ENCODE measurements around the gene KLF6. TPM values are rescaled to one million over a fixed set of nuclear protein-coding genes. Genes with fewer than 3 reads are reported as not detected.

Gene KLF6
- total and polyA plus RNA-seq, 2 donors (not counting 3 experiments of a cell fraction or from before 2014, with no cell fraction given): 183 to 307 TPM

DNA sequence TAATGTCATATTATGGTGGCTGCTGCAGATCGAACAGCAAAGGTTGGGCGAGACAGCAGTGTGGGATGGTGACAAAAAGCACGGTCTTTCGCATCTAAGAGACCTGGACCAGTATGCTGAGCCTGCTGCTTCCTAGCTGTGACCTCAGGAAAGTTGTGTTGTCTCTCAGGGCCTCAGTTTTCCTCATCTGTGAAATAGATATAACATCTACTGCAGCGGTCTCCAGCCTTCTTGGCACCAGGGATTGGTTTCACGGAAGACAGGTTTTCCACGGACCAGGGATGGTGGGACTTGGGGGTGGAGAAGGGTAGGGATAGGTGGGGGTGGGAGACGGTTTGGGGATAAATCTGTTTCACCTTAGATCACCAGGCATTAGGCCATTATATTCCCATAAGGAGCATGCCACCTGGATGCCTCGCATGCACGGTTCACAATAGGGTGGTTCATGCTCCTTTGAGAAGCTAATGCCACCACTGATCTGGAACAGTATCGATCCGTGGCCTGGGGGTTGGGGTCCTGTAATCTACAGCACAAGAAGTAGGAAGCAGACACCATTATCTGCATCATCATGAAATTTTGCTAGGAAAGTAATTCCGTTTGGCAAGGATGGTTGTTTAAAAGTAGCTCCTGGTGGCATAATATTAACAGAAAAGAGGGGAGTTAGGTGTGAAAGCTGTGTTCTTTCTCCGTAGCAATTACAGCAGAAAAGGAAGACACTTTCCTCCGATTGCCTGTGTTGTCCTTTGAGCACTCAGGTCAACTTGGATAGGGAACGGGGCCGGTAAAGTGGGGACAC lies 10.8 kb downstream of the KLF6 start:
- H3K9ac ChIP-seq (replicated peaks; ENCODE audit: extremely low read depth, insufficient read depth, low read length): no peak overlapping the region
- dilution Hi-C loops (cut with MboI; ENCODE audit: extremely low pct_ligation_motif_present, low sequenced_read_pairs): no loop called here
- BruUV-seq (replicated peaks): no TSS peak
- no peaks in the 10 kb centered on the region for H3K27me3 ChIP-seq (ENCODE audit: control insufficient read depth in 2 of 2, insufficient read depth in 2 of 2, low read length in 2 of 2)
- FAIRE-seq (no peak), DNase-seq (ENCODE audit: low read depth, low spot score) (peak; percentile 83)
- H4K20me1 ChIP-seq (replicated peaks; ENCODE audit: control insufficient read depth, extremely low read depth, insufficient read depth, low read length): no peaks in the 10 kb centered on the region
- no peak overlapping the region for H2AFZ ChIP-seq (ENCODE audit: low read depth, low read length)
- peaks cover 16% of the 10 kb centered on the region for H3K79me2 ChIP-seq (ENCODE audit: control insufficient read depth, insufficient read depth, low read length)
- no peak overlapping the region for H3K4me3 ChIP-seq (replicated peaks in 1 of 3; ENCODE audit: insufficient read depth in 1 of 3, low read depth in 1 of 3, low read length in 3 of 3)
- H3K27ac ChIP-seq (ENCODE audit: insufficient read depth, low read depth, low read length): no peak overlapping the region
- POLR2A ChIA-PET: interaction anchor here (0.7 to 1.8 kb wide), 7 partner anchors 11 to 993 kb away, joined by 3 to 7 read pairs (median 4); partner anchors contain the start of gene KLF6
- intact Hi-C loops (cut with micrococcal nuclease): loop anchor here (1.0 kb wide), 3 partner anchors 19 to 577 kb away; no protein-coding TSS in a partner anchor
- no peaks in the 10 kb centered on the region for H3K9me1 ChIP-seq (replicated peaks; ENCODE audit: control insufficient read depth, extremely low read depth, insufficient read depth, low read length)
- H3K4me2 ChIP-seq (ENCODE audit: insufficient read depth, low read length): no peak overlapping the region
- H3K36me3 ChIP-seq (ENCODE audit: control insufficient read depth in 2 of 2, extremely low read depth in 1 of 2, insufficient read depth in 2 of 2, low read length in 2 of 2): peaks cover 7 to 20% of the 10 kb centered on the region in 2 experiments
- no peaks in the 10 kb centered on the region for H3K9me3 ChIP-seq (replicated peaks; ENCODE audit: control insufficient read depth, insufficient read depth, low read length)
- CTCF ChIA-PET: interaction anchor here (0.9 to 2.9 kb wide), 7 partner anchors 10 to 883 kb away, joined by 3 to 18 read pairs (median 6); no protein-coding TSS in a partner anchor
- H3K4me1 ChIP-seq (ENCODE audit: control insufficient read depth, extremely low read depth, insufficient read depth, low read length): peaks cover 34% of the 10 kb centered on the region
- TF ChIP-seq GATA2 (IDR thresholded peaks at IDR 0.05; ENCODE audit: insufficient read depth, insufficient read length, low read depth, low read length) (no peak), JUN (IDR thresholded peaks at IDR 0.05; ENCODE audit: borderline replicate concordance, insufficient read depth, insufficient read length, low read depth) (no peak), POLR2A (IDR thresholded peaks at IDR 0.05; ENCODE audit: low read depth, low read length) (peak; percentile 18), FOS (IDR thresholded peaks at IDR 0.05; ENCODE audit: borderline replicate concordance, insufficient read depth, low read length) (no peak), EZH2 (IDR thresholded peaks at IDR 0.05; ENCODE audit: borderline replicate concordance, low read depth, low read length, severe bottlenecking) (no peak), POLR2AphosphoS5 (IDR thresholded peaks at IDR 0.05; ENCODE audit: insufficient read depth, low read depth, low read length) (peak; percentile 69), MYC (IDR thresholded peaks at IDR 0.05; ENCODE audit: low read depth, low read length) (no peak)
- TF ChIP-seq, protein P1, sequence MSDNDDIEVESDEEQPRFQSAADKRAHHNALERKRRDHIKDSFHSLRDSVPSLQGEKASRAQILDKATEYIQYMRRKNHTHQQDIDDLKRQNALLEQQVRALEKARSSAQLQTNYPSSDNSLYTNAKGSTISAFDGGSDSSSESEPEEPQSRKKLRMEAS (IDR thresholded peaks at IDR 0.05; ENCODE audit: insufficient read depth, insufficient read length): no peak

Measured in endothelial cell of umbilical vein (primary cell).